Right renal cortex interstitium (tissue), 3 donors: ENCODE results near the gene EVL. TPM values are rescaled to one million over a fixed set of nuclear protein-coding genes. Genes with fewer than 3 reads are reported as not detected.
A peak's percentile ranks its signal among the peaks of the same experiment; 100 is the strongest.

Source experiments
- DNase-seq, 3 donors: peaks; one replicate each; pipeline ENCODE4 v3.0.0-alpha.2; 2013; ENCODE audit warnings: low read depth in 3 of 3, low spot score in 2 of 3
- polyA plus RNA-seq, 3 donors: library from polyadenylated mRNA; unstranded; fragments of 120-200 nt; gene quantifications; one replicate each; pipeline ENCODE4 v1.2.1, GENCODE V29; 2013; ENCODE audit not compliant: insufficient read length in 3 of 3

Gene EVL
- polyA plus RNA-seq, 3 donors = 98.1 to 104 (median 99.9) TPM

DNA sequence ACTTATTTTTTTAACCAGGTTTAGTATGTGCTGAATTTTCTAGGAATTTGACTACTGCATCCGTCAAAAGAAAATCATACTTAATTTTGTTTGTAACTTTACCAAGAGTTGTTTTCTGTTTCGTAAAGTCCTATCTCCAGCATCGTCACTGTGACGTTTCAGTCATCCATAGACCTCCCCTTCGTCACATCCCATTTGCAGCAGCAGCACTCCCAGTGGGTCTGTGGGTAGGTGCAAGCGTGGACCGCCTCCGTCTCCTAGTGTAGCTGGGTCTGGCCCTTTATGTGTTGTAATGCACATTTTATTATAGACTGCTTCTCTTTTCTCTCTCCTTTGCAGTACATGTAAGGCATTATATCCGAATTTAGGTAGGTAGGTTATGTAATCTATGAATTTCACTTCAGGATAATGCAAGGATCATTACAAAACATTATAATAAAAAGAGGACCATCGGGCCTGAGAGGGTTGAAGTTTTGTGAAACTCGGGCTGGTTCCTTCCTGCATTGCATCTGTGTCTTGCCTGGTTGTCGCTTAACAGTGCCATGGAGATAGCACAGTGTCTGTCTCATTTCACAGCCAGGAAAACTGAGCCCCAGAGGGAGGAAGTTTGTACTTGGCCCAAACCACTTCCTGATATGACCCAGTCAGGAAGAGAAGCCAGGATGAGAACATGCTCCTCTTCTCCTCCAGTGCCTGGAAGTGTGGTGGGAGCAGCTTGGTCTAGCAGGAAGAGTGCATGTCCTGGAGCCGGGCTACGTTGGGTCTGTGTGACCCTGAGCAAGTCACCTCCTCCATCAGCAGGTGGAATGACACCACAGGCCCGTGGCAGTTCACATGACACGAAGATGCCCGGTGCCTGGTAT is 41.3 kb downstream of the EVL start:
- DNase-seq = no peak

- no peak for DNase-seq
Measured at GRCh38 chr14:100107236-100107635, 42.0 kb downstream of the EVL start.

GRCh38 chr14:100108042-100108825 is 43.0 kb downstream of the EVL start:
- DNase-seq = peak; percentile 40 to 65 (median 61)

DNA sequence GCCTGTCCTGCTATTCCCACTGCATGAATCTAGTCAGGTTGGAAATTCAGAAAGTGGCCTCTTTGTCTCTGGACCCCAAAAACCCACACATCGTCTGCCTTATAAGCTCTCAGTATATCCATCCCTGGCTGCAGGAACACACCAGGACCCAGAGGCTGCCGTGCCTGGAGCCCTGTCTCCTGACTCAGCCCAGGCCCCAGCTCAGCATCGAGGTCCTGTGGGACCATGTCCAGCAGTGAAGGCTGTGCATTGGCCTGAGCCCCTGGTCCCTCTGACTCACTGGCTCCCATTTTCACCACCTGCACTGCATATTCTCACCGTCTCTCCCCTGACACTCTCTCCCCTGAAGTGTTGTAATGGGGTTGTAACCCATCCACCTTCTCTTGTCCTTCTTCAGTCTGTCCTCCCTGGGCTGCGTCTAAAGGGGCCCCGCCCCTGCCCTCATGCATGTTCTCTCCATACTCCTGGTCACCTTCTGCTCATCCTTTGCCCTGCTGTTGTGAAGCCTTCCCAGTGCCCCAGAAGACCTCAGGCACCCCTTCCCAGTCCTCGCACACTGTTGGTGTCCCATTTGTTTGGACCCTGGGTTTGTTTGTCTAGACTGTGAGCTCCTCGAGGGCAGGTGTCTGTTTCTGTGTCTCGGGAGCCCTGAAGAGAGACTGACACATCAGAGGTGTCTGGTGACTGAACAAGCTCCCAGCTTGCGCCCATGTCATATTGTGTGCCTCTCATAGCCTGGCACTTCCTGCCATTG is 43.8 kb downstream of the EVL start:
- no peak for DNase-seq

GRCh38 chr14:100109594-100109955 is 44.4 kb downstream of the EVL start:
- DNase-seq = no peak

DNA sequence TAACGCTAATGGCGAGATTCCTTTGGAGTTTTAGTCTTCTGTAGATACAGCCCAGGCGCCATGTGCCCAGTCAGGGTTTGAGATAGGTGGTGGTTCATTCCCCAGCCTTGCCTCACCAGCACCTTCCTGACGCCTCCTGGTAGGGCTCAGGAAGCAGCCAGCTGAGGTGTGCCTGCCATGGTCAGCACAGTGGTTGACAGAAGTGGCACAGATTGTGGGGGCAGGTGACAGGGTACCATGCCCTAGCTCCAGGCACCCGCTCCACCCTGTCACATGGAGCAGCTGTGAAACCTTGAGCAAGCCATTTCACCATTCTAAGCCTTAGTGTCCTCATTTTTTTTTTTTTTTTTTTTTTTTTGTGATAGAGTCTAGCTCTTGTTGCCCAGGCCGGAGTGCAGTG is 45.6 kb downstream of the EVL start:
- DNase-seq = no peak

- no peak for DNase-seq
Measured at GRCh38 chr14:100111931-100112704, 46.9 kb downstream of the EVL start.

GRCh38 chr14:100114109-100114765 is 49.0 kb downstream of the EVL start:
- no peak for DNase-seq

DNA sequence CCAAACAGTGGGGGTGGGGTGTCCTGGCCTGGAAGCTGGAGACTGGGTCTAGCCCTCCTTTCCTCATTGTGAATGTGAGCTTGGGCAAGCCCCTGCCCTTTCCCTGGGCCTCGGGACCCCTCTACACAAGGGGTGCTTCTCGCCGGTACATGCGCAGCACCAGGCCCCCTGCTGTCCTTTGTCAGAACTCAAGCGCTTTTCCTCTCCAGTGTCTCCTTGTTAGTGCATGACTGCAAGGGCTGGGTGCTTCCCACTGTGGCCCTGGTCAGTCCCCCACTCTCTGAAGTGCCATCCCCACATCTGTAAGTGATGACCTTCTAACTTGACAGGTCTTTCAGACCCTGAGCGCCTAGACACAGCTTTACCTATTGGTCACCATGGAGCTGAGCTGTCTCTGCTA is 50.0 kb downstream of the EVL start:
- DNase-seq = no peak

GRCh38 chr14:100115726-100116125 is 50.5 kb downstream of the EVL start:
- DNase-seq = no peak

DNA sequence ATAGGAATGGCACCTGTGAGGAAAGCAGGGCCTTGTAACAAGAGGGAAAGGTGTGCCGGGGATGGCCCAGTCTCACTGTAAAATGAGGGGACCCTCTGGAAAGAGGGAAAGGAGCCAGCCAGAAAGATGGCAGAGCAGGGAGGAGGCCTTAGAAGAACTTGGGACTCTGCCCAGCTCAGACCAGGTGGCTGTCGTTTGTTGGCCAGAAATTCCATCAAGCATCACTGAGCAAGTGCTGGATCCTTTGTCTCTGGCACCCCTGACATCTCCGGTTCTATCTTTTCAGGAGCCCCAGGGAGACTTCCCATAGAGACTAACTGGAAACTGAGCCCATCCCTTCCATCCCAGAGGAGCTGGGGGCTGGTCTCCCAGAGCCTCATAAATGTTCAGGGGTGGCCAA is 50.9 kb downstream of the EVL start:
- no peak for DNase-seq

DNA sequence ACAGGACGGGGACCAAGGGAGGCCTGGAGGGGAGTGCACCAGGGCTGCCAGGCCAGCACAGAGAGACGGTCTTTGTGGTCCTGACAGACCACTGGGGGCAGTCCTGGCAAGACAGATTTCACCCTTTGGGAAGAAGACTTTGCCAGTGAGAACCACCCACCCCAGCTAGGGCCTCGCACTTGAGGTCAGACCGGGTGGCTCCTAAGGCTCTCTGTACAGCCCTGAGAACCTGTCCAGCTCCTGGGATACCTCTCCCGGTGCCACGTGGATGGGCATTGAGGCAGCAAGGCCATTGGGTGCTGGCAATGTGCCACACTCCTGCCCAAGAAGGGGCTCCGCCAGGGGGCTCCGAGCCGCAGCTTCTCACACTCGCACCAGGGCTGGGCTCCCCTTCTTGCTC is 51.8 kb downstream of the EVL start:
- no peak for DNase-seq

DNA sequence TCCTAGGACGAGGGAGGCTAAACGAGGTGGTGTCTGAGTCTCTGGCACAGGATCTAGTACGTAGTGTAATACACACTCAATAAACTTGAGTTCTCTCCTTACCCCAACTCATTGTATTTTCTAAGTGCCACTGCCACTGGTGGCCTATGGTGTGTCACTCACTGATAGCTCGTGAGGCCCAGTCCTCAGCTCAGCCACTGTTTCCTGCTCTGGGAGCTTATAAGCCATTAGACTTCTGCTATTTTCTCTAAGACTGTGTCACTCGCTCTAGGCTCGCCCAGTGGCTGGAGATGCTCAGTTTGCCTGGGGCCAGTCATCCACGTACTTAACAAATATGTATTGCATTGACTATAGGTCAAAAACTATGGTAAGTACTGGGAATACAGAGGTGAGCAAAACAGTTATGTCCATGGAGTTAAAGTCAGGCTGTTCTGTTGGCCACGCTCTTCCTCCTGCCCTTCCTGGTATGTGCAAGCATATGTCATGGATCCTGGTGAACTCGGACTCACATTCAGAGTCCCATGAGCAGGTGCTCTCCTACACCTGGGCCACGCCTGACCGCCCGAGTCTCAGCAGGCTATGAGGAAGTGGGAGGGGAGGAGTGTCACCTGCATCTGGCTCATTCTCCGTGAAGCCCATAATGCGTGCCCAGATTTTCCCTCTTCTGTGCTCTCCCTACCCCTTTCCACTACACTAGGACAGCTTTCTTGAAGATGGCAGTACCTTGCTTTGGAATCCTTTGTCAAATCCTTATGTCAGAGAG is 52.6 kb downstream of the EVL start:
- no peak for DNase-seq

DNA sequence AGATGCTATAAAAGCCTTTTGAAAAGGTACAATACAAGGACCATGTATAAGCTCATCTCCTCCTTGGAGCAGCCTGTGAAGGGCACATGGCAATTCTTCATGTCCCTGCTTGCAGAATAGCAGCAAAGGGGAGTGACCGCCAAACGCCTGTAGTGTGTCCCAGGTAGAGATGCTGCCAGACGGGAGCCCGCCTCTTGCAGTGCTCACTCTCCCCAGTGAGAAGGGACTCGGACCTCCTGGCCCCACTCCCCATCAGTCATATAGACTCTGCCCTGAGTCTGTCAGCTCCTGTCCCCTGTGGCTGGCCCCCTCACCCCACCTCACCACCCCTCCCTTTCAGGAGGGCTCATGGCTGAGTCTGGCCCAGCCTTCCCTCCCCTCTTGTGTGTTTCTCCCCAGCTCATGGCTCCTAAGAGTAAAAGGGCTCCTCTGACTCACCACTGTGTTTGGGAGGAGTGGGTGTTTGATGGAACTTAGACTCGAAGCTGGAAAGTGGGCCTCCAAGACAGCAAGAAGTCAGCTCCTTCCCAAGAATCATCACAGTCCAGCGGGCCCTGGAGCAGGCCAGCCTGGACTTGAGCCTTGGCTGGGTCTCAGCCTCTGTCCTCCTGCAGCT is 53.3 kb downstream of the EVL start:
- no peak for DNase-seq

GRCh38 chr14:100119251-100119650 is 54.0 kb downstream of the EVL start:
- no peak for DNase-seq

GRCh38 chr14:100120522-100121269 is 55.5 kb downstream of the EVL start:
- no peak for DNase-seq

DNA sequence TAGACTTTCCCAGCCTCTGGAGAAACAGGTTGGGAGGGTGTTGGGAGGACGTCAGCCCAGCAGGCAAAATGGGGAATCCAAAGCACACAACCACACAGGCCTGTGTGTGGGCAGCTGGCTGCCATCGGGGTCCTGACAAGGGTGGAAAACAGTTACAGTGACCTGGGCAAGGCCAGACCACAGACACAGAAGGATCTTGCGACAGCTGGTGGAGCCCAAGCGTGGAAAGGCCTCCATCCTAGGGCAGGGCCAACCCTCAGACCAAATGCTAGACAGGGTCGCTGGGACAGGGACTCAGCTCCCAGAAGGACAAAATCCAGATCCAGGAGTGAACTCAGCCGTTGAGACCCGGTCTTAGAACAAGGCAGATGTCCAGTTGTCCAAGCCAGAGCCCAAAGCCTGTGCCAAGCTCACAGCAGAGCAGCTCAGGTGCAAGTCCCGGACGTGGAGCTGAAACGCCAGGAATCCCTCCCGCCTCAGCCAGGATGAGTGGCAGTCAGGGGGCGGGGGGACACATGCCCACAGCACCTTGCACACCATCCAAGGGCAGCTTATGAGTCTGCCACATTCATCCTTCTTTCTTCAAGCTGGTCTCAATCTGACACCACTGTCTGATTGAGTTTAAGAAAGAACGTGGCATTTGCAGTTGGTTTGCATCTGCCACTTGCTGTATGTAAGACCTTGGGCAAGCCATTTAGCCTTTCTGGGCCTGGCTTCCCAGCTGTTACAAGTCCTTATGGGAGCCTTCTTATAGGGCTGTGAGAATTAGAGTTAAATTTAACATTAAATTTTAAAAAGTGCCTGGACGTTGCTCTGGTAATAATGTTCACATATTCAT is 56.6 kb downstream of the EVL start:
- DNase-seq = no peak
